Suprapubic skin (tissue), 3 donors: ENCODE results near the gene NOP14.

Experiments
- CTCF ChIP-seq, 2 donors: fragments of 200-600 bp in 1 of 2; fragments of 450-650 bp in 1 of 2; sonication (generic) in 1 of 2; IDR thresholded peaks; one replicate each; pipeline ENCODE4 v1.5.1; 2016 to 2019; ENCODE audit warnings: antibody characterized with exemption in 2 of 2, mild to moderate bottlenecking in 1 of 2, moderate library complexity in 1 of 2
- EP300 ChIP-seq: sonication (generic); formaldehyde crosslinking; IDR thresholded peaks from one replicate; pipeline ENCODE4 v1.6.1; 2017; ENCODE audit warnings: antibody characterized with exemption
- POLR2A ChIP-seq, 2 donors: fragments of 450-650 bp; IDR thresholded peaks; one replicate each; pipeline ENCODE4 v1.6.1; 2017; ENCODE audit warnings: antibody characterized with exemption in 2 of 2, mild to moderate bottlenecking in 2 of 2, moderate library complexity in 2 of 2

- TF ChIP-seq CTCF (IDR thresholded peaks at IDR 0.05): no peak
- TF ChIP-seq EP300: no peak
- TF ChIP-seq POLR2A (IDR thresholded peaks at IDR 0.05): no peak
Observed at GRCh38 chr4:2938906-2939305, 24.3 kb downstream of the NOP14 start.
